Tibial nerve (tissue), 4 donors: ENCODE data around the gene ELOVL4. TPM values are rescaled to one million over a fixed set of nuclear protein-coding genes. Genes with fewer than 3 reads are reported as not detected.

Experiments used
- DNase-seq, 2 donors: peaks; one replicate each; pipeline ENCODE4 v3.0.0-alpha.2; 2019; ENCODE audit warnings: low spot score in 2 of 2
- H3K27ac ChIP-seq, 4 donors: fragments of 200-600 bp; sonication (generic) in 3 of 4; one replicate each; pipeline ENCODE4 v1.5.1; 2017 to 2019; ENCODE audit warnings: mild to moderate bottlenecking in 1 of 4
- H3K27me3 ChIP-seq, 2 donors: fragments of 200-600 bp; sonication (generic) in 1 of 2; one replicate each; pipeline versions ENCODE4 v1.5.1 to v1.6.0; 2017 to 2019
- H3K36me3 ChIP-seq, 3 donors: fragments of 200-600 bp; sonication (generic); one replicate each; pipeline ENCODE4 v1.5.1; 2018 to 2019
- H3K4me1 ChIP-seq, 4 donors: fragments of 200-600 bp; sonication (generic) in 3 of 4; one replicate each; pipeline ENCODE4 v1.5.1; 2017 to 2019
- H3K4me3 ChIP-seq, 4 donors: fragments of 200-600 bp; sonication (generic) in 3 of 4; one replicate each; pipeline ENCODE4 v1.5.1; 2017 to 2019; ENCODE audit warnings: mild to moderate bottlenecking in 1 of 4, moderate library complexity in 1 of 4
- H3K9me3 ChIP-seq, 4 donors: fragments of 200-600 bp; sonication (generic) in 3 of 4; one replicate each; pipeline ENCODE4 v1.5.1; 2017 to 2019
- EP300 ChIP-seq, 2 donors: sonication (generic); formaldehyde crosslinking; IDR thresholded peaks; one replicate each; pipeline ENCODE4 v1.6.1; 2017; ENCODE audit warnings: antibody characterized with exemption in 2 of 2, mild to moderate bottlenecking in 1 of 2
- POLR2A ChIP-seq, 2 donors: fragments of 450-650 bp; IDR thresholded peaks; one replicate each; pipeline ENCODE4 v1.6.1; 2017; ENCODE audit warnings: antibody characterized with exemption in 2 of 2, mild to moderate bottlenecking in 2 of 2, moderate library complexity in 2 of 2
- WGBS, 2 donors: methylation state at CpG; one replicate each; pipeline ENCODE4 v1.1.5; 2018; 5-methylcytosine and 5-hydroxymethylcytosine counted together
- total RNA-seq, 4 donors: library from RNA; depleted of rRNA; stranded (reverse); fragments of >200 nt; gene quantifications; one replicate each; pipeline ENCODE4 v1.1.0, GENCODE V29; 2016
- TF ChIP-seq, protein P1 (sequence below), 5 experiments: fragments of 200-600 bp in 3 of 5; fragments of 450-650 bp in 2 of 5; sonication (generic) in 3 of 5; IDR thresholded peaks; one replicate each; pipeline ENCODE4 v1.5.1; 2016 to 2019; ENCODE audit warnings: antibody characterized with exemption in 5 of 5, mild to moderate bottlenecking in 3 of 5, moderate library complexity in 2 of 5

The ELOVL4 gene
- total RNA-seq, 4 donors from 2014 or later = 0.90 to 2.4 (median 1.4) TPM

DNA sequence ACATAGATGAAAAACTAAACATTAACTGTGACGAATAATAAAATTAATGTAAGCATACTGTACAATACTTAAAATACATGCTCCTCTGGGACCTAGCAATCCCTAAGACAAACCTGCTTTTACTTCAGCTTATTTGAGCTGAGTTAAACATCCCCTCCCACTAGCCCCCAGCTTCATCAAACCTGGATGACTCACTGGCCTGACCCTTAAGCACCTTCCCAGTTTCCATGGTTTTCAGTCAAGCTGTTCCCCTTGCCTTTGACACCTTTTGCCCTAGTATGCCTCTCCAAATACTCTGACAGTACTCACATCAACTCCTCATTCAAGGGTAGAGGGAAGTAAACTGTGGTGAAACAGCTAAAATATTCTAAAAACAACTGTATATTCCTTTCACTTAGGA, 4.2 kb downstream of the ELOVL4 start:
- Histone ChIP-seq H3K27me3 (peaks cover 0 to 13% of the 10 kb centered on the region in 2 donors), H3K4me1 (peaks cover 0 to 24% (median 10%) of the 10 kb centered on the region in 4 donors), H3K27ac (no peak overlapping the region), H3K9me3 (no peaks in the 10 kb centered on the region), H3K36me3 (no peaks in the 10 kb centered on the region), H3K4me3 (no peak overlapping the region)
- no peak for DNase-seq
- TF ChIP-seq POLR2A (IDR thresholded peaks at IDR 0.05) = no peak
- TF ChIP-seq, protein P1, sequence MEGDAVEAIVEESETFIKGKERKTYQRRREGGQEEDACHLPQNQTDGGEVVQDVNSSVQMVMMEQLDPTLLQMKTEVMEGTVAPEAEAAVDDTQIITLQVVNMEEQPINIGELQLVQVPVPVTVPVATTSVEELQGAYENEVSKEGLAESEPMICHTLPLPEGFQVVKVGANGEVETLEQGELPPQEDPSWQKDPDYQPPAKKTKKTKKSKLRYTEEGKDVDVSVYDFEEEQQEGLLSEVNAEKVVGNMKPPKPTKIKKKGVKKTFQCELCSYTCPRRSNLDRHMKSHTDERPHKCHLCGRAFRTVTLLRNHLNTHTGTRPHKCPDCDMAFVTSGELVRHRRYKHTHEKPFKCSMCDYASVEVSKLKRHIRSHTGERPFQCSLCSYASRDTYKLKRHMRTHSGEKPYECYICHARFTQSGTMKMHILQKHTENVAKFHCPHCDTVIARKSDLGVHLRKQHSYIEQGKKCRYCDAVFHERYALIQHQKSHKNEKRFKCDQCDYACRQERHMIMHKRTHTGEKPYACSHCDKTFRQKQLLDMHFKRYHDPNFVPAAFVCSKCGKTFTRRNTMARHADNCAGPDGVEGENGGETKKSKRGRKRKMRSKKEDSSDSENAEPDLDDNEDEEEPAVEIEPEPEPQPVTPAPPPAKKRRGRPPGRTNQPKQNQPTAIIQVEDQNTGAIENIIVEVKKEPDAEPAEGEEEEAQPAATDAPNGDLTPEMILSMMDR (IDR thresholded peaks at IDR 0.05) = no peak
- no peak for TF ChIP-seq EP300 (IDR thresholded peaks at IDR 0.05)
- WGBS, 2 donors = 97 to 100% methylated on average over 1 of the region's 1 CpG

DNA sequence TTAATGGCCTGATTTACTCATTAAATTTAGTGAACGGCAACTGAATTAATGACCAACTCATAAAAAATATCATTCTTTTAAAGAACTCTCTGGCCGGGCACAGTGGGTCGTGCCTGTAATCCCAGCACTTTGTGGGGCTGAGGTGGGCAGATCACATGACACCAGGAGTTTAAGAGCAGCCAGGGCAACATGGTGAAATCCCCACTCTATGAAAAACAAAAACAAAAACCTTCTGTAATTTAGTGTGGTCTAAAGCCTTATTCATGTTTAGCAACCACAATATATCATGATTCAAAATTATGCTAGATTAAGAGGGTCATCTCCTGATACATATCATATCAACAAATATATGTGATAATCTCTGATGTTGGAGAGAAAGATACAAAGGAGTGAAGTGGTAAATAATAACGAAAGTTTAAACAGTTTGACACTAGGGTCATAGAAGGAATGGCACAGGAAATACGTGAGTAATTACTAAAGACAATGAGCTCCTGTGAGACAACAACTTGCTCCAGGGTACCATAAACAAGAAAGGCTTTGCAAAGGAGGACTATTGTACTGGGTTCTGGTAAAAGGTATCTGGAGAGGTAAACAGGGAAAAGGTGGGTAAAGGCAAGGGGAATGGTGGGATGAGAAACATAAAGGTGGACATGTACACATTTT, 5.7 kb downstream of the ELOVL4 start:
- H3K27ac ChIP-seq = no peak overlapping the region
- H3K9me3 ChIP-seq = no peaks in the 10 kb centered on the region
- no peak for TF ChIP-seq EP300 (IDR thresholded peaks at IDR 0.05)
- TF ChIP-seq, protein P1 (IDR thresholded peaks at IDR 0.05) = no peak
- TF ChIP-seq POLR2A (IDR thresholded peaks at IDR 0.05) = no peak
- H3K27me3 ChIP-seq = peaks cover 0 to 11% of the 10 kb centered on the region in 2 donors
- DNase-seq = no peak
- no peaks in the 10 kb centered on the region for H3K36me3 ChIP-seq
- H3K4me3 ChIP-seq = no peak overlapping the region
- 66 to 70% methylated on average over 5 of the region's 5 CpGs for WGBS, 2 donors
- H3K4me1 ChIP-seq = peaks cover 0 to 10% (median 4%) of the 10 kb centered on the region in 4 donors

DNA sequence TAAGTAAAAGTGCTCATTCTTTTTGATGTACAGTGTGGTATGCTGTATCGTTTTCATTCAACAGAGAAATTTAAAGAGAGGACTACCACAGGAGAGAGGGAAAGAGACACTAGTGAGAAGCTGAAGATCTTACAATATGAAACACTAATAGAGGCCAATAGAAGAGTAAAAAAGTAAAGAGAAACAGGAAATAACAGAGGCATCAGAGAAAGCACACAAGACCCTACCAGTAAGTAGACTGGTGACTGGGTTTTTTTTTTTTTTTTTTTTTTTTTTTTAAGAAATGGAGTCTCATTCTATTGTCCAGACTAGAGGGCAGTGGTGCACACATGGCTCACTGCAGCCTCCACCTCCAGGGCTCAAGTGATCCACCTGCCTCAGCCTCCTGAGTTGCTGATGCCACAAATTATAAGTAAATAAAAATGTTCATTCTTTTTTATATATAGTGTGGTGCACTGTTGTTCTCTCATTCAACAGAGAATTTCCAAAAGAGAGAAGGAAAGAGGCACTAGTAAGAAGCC, 18.8 kb downstream of the ELOVL4 start:
- Histone ChIP-seq H3K27me3 (no peaks in the 10 kb centered on the region), H3K4me3 (no peak overlapping the region), H3K9me3 (no peaks in the 10 kb centered on the region), H3K27ac (no peak overlapping the region), H3K4me1 (no peaks in the 10 kb centered on the region), H3K36me3 (no peaks in the 10 kb centered on the region)
- 63 to 71% methylated on average over 1 of the region's 1 CpG for WGBS, 2 donors
- DNase-seq = no peak
- TF ChIP-seq POLR2A (IDR thresholded peaks at IDR 0.05) (no peak), EP300 (IDR thresholded peaks at IDR 0.05) (no peak)
- TF ChIP-seq, protein P1 (IDR thresholded peaks at IDR 0.05) = no peak

DNA sequence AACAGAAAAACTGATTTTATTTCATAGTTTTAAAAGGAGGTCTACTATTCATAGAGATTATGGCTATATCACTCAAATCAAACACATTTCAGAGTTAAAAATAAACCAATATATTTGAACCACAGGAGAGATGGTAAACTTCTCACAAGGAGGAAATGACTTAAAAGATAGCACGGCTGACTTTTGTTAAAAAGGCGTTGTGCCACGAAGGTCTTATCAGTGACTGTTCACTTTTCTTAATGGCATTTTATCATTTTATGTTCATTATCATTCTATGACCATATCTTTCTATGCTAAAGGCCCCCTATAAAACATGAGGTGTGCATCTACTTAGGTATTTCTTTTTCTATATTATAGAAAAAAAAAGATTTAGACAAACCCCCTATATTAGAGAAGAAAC, 19.6 kb downstream of the ELOVL4 start:
- no peak for DNase-seq
- no peaks in the 10 kb centered on the region for H3K9me3 ChIP-seq
- H3K27me3 ChIP-seq = no peaks in the 10 kb centered on the region
- H3K36me3 ChIP-seq = no peaks in the 10 kb centered on the region
- TF ChIP-seq POLR2A (IDR thresholded peaks at IDR 0.05) = no peak
- no peak for TF ChIP-seq EP300 (IDR thresholded peaks at IDR 0.05)
- TF ChIP-seq, protein P1 (IDR thresholded peaks at IDR 0.05) = no peak
- 74 to 85% methylated on average over 3 of the region's 3 CpGs for WGBS, 2 donors
- no peak overlapping the region for H3K4me3 ChIP-seq
- H3K4me1 ChIP-seq = no peaks in the 10 kb centered on the region
- H3K27ac ChIP-seq = no peak overlapping the region

DNA sequence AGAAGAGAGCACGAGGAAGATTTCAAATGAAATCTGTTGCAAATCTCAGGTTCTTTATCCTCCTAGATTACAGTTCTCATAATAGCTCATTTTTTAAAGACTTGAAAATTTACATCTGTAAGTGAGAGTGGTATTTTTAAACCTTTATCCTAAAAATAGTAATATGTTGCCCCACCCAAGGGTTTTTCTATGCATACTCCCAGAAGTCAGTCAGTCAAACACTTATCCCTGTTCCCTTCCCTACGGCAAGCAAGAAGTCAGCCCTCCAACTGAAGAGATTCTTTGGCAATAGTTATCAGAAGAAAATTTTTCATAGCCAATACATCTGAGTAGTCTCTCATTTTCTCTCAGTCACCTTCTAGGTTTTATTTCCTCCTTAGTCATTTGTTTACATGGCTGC, 24.1 kb downstream of the ELOVL4 start:
- DNase-seq = no peak
- 89 to 92% methylated on average over 2 of the region's 2 CpGs for WGBS, 2 donors

More for the DNA sequence above, 24.1 kb downstream of the ELOVL4 start:
- no peaks in the 10 kb centered on the region for H3K9me3 ChIP-seq
- H3K36me3 ChIP-seq = peaks cover 0 to 7% (median 0%) of the 10 kb centered on the region in 3 donors
- no peaks in the 10 kb centered on the region for H3K4me1 ChIP-seq
- no peak overlapping the region for H3K27ac ChIP-seq
- H3K27me3 ChIP-seq = no peaks in the 10 kb centered on the region
- H3K4me3 ChIP-seq = no peak overlapping the region
- no peak for TF ChIP-seq POLR2A (IDR thresholded peaks at IDR 0.05)
- no peak for TF ChIP-seq EP300 (IDR thresholded peaks at IDR 0.05)
- TF ChIP-seq, protein P1 (IDR thresholded peaks at IDR 0.05) = no peak
